T-cell (primary cell): Measurements from ENCODE around the gene DNM3. TPM values are rescaled to one million over a fixed set of nuclear protein-coding genes. Genes with fewer than 3 reads are reported as not detected.

Source experiments
- ATAC-seq, 4 experiments: fragments of 200-7000 bp in 3 of 4; fragments of 150-1000 bp in 1 of 4; cut with Tn5 transposase; replicated peaks in 1 of 4; 1 replicate in 3 of 4; 2 replicates in 1 of 4; pipeline ENCODE4 v1.10.0; 2021; ENCODE audit warnings: moderate library complexity in 3 of 4, mild to moderate bottlenecking in 2 of 4, moderate number of reproducible peaks in 1 of 4
- CTCF ChIA-PET, 2 donors: fragments of 300-600 bp; sonication (Branson Sonifier 250); formaldehyde crosslinking; loops; one replicate each; lab custom pipeline; 2022; ENCODE audit warnings: antibody characterized with exemption in 2 of 2; lab: Charles Lee
- POLR2A ChIA-PET, 2 donors: fragments of 300-600 bp; sonication (Branson Sonifier 250); formaldehyde crosslinking; loops; one replicate each; lab custom pipeline; 2022; ENCODE audit warnings: antibody characterized with exemption in 2 of 2; lab: Charles Lee
- DNase-seq, 35 experiments: peaks; one replicate each; pipeline versions ENCODE4 v3.0.0 to v3.0.0-alpha.2; 2013 to 2023
- H3K27ac ChIP-seq: one replicate; pipeline ENCODE4 v1.5.1; 2013; ENCODE audit warnings: low read length
- H3K27me3 ChIP-seq, 2 experiments: replicated peaks in 1 of 2; 1 replicate in 1 of 2; 2 replicates in 1 of 2; pipeline versions ENCODE4 v1.6.1 to v1.7.0; 2013; ENCODE audit warnings: low read length in 1 of 2, mixed read lengths in 1 of 2; ENCODE audit not compliant: control insufficient read depth in 2 of 2, insufficient read depth in 2 of 2; ENCODE audit errors: extremely low read depth in 1 of 2
- H3K36me3 ChIP-seq, 2 donors: 1 replicate in 1 of 2; 2 replicates in 1 of 2; pipeline versions ENCODE4 v1.6.1 to v1.7.0; 2013; ENCODE audit warnings: low read length in 1 of 2; ENCODE audit not compliant: control insufficient read depth in 2 of 2, insufficient read depth in 1 of 2; ENCODE audit errors: extremely low read depth in 1 of 2
- H3K4me1 ChIP-seq, 2 experiments: 1 replicate in 1 of 2; 2 replicates in 1 of 2; pipeline versions ENCODE4 v1.6.1 to v1.7.0; 2013; ENCODE audit warnings: low read length in 2 of 2, mixed read lengths in 1 of 2; ENCODE audit not compliant: insufficient read depth in 2 of 2, control insufficient read depth in 1 of 2; ENCODE audit errors: extremely low read depth in 1 of 2
- H3K4me3 ChIP-seq, 2 donors: 1 replicate in 1 of 2; 2 replicates in 1 of 2; pipeline versions ENCODE4 v1.5.1 to v1.7.0; 2013; ENCODE audit warnings: mild to moderate bottlenecking in 2 of 2, low read length in 1 of 2, moderate library complexity in 1 of 2; ENCODE audit not compliant: control insufficient read depth in 1 of 2; ENCODE audit errors: extremely low read depth in 1 of 2
- H3K9me3 ChIP-seq: 2 replicates; pipeline ENCODE4 v1.7.0; 2013
- H3K27ac Mint-ChIP-seq, 2 donors: one replicate each; pipeline ENCODE4 v1.8.0; 2020 to 2021; ENCODE audit warnings: mild to moderate bottlenecking in 2 of 2, mixed read lengths in 2 of 2
- H3K27me3 Mint-ChIP-seq, 2 donors: one replicate each; pipeline ENCODE4 v1.8.0; 2021 to 2022; ENCODE audit warnings: mixed read lengths in 2 of 2
- H3K36me3 Mint-ChIP-seq: one replicate; pipeline ENCODE4 v1.8.0; 2021; ENCODE audit warnings: mixed read lengths
- H3K4me1 Mint-ChIP-seq, 3 donors: one replicate each; pipeline ENCODE4 v1.8.0; 2020 to 2022; ENCODE audit warnings: mixed read lengths in 3 of 3, mild to moderate bottlenecking in 1 of 3
- H3K4me3 Mint-ChIP-seq, 3 donors: one replicate each; pipeline ENCODE4 v1.8.0; 2020 to 2022; ENCODE audit warnings: mild to moderate bottlenecking in 3 of 3, mixed read lengths in 3 of 3, moderate library complexity in 3 of 3
- H3K9me3 Mint-ChIP-seq, 3 donors: one replicate each; pipeline ENCODE4 v1.8.0; 2020 to 2022; ENCODE audit warnings: mixed read lengths in 3 of 3
- WGBS: methylation state at CpG from one replicate; pipeline ENCODE4 v1.1.5; 2013; ENCODE audit warnings: missing lambda C conversion rate; ENCODE audit not compliant: insufficient coverage; 5-methylcytosine and 5-hydroxymethylcytosine counted together
- total RNA-seq, 35 experiments: library from RNA in 6 of 35; stranded (reverse) in 6 of 35; fragments of 120-200 nt in 1 of 35; gene quantifications; one replicate each; pipeline versions ENCODE4 v1.2.1 to v1.2.4 and lab custom pipeline; 2013 to 2026

DNM3 gene
- total RNA-seq, 5 donors from 2014 or later (not counting 1 experiment from before 2014, with no cell fraction given): 2.0 to 2.8 (median 2.4) TPM

DNA sequence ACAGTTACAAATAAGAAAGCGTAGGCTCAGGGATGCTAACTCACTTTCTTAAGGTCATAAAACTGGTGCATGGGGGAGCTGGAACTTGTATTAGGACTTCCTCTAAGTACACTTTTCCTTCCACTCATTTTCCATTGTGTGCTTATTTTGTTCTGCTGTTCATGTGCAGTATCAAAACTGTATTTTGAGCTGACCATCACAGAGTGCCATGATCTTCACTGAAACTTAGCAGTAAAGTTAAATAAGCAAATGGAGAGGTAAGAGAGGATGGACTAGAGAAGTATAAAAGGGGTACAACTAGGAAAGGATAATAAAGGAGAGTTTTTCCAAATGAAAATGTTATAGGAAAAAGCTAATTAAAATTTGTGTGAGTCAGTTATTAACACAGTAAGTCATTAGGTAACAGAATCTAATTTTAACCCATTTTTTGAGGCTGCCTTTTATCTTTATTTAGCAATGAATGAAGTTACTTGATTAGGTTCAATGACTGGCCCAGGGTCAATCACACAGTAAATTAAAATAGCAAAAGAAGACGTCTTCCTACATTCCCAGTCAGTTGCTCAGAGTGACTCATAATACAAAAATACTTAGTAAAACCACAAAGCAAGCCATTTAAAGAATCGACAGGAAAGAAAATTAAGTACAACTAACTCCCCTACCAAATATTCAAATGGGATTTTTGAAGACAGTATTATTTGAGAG, 413.4 kb downstream of the DNM3 start:
- H3K4me3 ChIP-seq: no peak overlapping the region
- no peak overlapping the region for H3K27ac ChIP-seq
- Mint-ChIP-seq H3K4me3 (no peak overlapping the region), H3K27ac (peak overlapping the region; percentile 7 to 12), H3K27me3 (no peaks in the 10 kb centered on the region), H3K9me3 (peaks cover under 1 to 12% (median 5%) of the 10 kb centered on the region in 3 donors), H3K4me1 (peaks cover 15 to 19% (median 17%) of the 10 kb centered on the region in 3 donors), H3K36me3 (peaks cover 1% of the 10 kb centered on the region)
- POLR2A ChIA-PET: no interaction called here
- no peak for ATAC-seq
- H3K9me3 ChIP-seq: no peaks in the 10 kb centered on the region
- no peaks in the 10 kb centered on the region for H3K27me3 ChIP-seq
- peaks cover 0 to 4% of the 10 kb centered on the region in 2 experiments for H3K4me1 ChIP-seq
- DNase-seq: no peak
- CTCF ChIA-PET: interaction anchor here in 1 of 2 donors (0.6 kb wide), 1 partner anchor 73 kb away, joined by 3 read pairs; no protein-coding TSS in a partner anchor
- no peaks in the 10 kb centered on the region for H3K36me3 ChIP-seq
- no CpG with 5 or more reads among the region's 3 CpGs for WGBS

DNA sequence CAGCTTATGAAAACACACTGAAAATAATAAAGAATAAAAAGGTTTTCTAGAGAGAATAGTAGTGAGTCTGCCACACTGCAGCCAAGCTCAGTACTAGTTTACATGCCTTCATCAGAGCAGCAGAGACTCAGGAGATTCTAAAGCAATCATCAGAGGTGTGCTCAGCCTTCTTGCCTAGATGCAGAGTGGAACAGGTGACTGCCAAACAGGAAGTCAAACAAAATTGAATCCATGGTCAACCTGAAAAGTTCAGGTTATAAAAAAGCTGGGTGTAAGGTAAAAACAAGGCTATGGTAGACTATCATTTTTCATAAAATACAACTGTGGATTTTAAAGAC, 413.9 kb downstream of the DNM3 start:
- no peak overlapping the region for H3K27ac ChIP-seq
- Mint-ChIP-seq H3K27me3 (no peaks in the 10 kb centered on the region), H3K4me3 (no peak overlapping the region), H3K4me1 (peaks cover 15 to 19% (median 17%) of the 10 kb centered on the region in 3 donors), H3K27ac (peak overlapping the region; percentile 8 to 49), H3K9me3 (peaks cover 2 to 17% (median 5%) of the 10 kb centered on the region in 3 donors), H3K36me3 (peaks cover 6% of the 10 kb centered on the region)
- no peaks in the 10 kb centered on the region for H3K9me3 ChIP-seq
- ChIA-PET CTCF (interaction anchor here in 1 of 2 donors (0.6 kb wide), 1 partner anchor 74 kb away, joined by 3 read pairs; no protein-coding TSS in a partner anchor), POLR2A (no interaction called here)
- ATAC-seq (peak in 2 of 4 experiments; percentile 36 to 37), DNase-seq (no peak)
- no peak overlapping the region for H3K4me3 ChIP-seq
- H3K27me3 ChIP-seq: no peaks in the 10 kb centered on the region
- H3K36me3 ChIP-seq: no peaks in the 10 kb centered on the region
- peaks cover 0 to 4% of the 10 kb centered on the region in 2 experiments for H3K4me1 ChIP-seq

DNA sequence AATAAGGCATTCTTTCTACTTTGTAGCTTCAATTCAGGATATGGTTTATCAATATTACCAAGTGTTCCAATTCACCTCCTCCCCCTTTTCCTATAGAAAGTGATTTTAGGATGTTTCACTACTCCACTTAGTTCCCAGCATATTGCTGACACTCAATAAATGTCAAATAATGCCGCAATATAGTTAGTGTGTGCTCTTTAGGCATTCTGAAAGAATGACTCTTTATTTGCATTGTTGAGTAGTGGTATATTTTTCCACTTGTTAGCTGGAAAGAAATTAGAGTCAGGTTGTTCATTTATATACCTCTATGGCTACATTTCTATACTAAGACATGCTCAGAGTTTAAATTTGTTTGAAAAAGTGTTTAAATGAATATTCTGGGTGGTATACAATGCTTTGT, 424.6 kb downstream of the DNM3 start:
- Mint-ChIP-seq H3K4me3 (no peak overlapping the region), H3K9me3 (peaks cover 2 to 14% (median 7%) of the 10 kb centered on the region in 3 donors), H3K36me3 (peaks cover 6% of the 10 kb centered on the region), H3K27me3 (no peaks in the 10 kb centered on the region), H3K27ac (no peak overlapping the region), H3K4me1 (peaks cover 1 to 6% (median 2%) of the 10 kb centered on the region in 3 donors)
- Histone ChIP-seq H3K27ac (no peak overlapping the region), H3K9me3 (no peaks in the 10 kb centered on the region), H3K4me1 (no peaks in the 10 kb centered on the region), H3K4me3 (no peak overlapping the region), H3K36me3 (no peaks in the 10 kb centered on the region), H3K27me3 (no peaks in the 10 kb centered on the region)
- no peak for DNase-seq
- WGBS: no CpG with 5 or more reads among the region's 1 CpG
- CTCF ChIA-PET: interaction anchor here (0.6 to 1.0 kb wide), 2 partner anchors 127 to 129 kb away, joined by 3 to 5 read pairs; no protein-coding TSS in a partner anchor
- POLR2A ChIA-PET: no interaction called here
- no peak for ATAC-seq

DNA sequence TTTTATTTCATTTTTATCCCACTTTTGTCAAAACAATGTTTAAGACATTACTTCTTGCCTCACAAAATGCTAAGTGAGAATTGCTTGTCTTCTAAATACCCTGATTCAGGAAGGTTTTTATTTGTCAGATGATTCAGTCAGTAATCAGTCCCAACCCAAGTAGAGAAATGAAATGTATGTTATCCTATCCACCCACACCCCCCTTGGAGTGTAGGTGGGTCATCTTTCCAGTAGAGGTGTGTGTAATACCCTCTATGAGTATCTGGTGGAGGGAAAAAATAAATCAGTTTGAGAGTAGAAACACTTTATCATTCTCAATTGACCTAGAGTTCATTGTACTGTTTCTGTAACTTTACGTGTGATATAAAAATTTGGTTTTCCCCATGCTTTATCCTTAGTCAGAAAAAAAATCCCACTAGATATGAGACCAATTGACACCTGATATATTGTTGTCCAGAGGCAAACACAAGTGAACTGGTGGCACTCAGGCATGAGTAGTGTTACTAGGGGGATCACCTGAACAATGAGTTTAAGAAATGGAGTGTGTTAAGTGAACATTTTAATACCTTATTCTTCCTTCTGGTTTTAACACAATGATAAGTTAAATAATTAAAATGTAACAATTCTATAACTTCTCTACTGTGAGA, 425.4 kb downstream of the DNM3 start:
- H3K27ac ChIP-seq: no peak overlapping the region
- no peaks in the 10 kb centered on the region for H3K4me1 ChIP-seq
- Mint-ChIP-seq H3K4me3 (no peak overlapping the region), H3K27ac (no peak overlapping the region), H3K4me1 (peaks cover 1 to 6% (median 3%) of the 10 kb centered on the region in 3 donors), H3K9me3 (peaks cover 0 to 11% (median 0%) of the 10 kb centered on the region in 3 donors), H3K27me3 (no peaks in the 10 kb centered on the region), H3K36me3 (peaks cover 3% of the 10 kb centered on the region)
- ChIA-PET CTCF (interaction anchor here in 1 of 2 donors (0.6 kb wide), 1 partner anchor 127 kb away, joined by 3 read pairs; no protein-coding TSS in a partner anchor), POLR2A (no interaction called here)
- DNase-seq: no peak
- no peaks in the 10 kb centered on the region for H3K27me3 ChIP-seq
- H3K9me3 ChIP-seq: no peaks in the 10 kb centered on the region
- no peak overlapping the region for H3K4me3 ChIP-seq
- no CpG with 5 or more reads among the region's 1 CpG for WGBS
- no peaks in the 10 kb centered on the region for H3K36me3 ChIP-seq
- no peak for ATAC-seq

DNA sequence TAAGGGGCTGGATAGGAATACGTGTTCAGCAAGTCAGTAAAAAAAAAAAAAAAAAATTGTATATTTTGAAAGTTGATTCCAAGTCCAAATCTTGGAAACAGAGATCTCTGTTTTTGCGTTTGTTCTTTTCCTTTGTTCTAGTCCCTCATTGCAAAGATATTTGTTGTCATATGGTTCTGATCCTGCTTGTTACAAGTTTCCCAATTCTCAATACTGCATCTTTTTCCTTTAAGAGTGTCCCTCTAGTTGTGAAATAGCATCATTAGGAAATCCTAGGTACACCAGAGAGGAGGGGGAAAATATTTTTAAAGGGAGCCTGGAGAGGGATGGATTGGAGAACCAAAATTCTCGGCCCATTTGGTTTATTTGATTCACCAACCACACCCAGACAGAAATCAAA, 426.9 kb downstream of the DNM3 start:
- Mint-ChIP-seq H3K9me3 (peaks cover 0 to 2% (median 0%) of the 10 kb centered on the region in 3 donors), H3K4me1 (peaks cover 1 to 6% (median 3%) of the 10 kb centered on the region in 3 donors), H3K36me3 (no peaks in the 10 kb centered on the region), H3K27me3 (no peaks in the 10 kb centered on the region), H3K27ac (no peak overlapping the region), H3K4me3 (no peak overlapping the region)
- Histone ChIP-seq H3K36me3 (no peaks in the 10 kb centered on the region), H3K4me1 (no peaks in the 10 kb centered on the region), H3K27ac (no peak overlapping the region), H3K4me3 (no peak overlapping the region), H3K27me3 (no peaks in the 10 kb centered on the region), H3K9me3 (no peaks in the 10 kb centered on the region)
- CTCF ChIA-PET: no interaction called here
- WGBS: 100% methylated on average over 1 of the region's 3 CpGs
- DNase-seq: no peak
- no peak for ATAC-seq
- POLR2A ChIA-PET: no interaction called here

DNA sequence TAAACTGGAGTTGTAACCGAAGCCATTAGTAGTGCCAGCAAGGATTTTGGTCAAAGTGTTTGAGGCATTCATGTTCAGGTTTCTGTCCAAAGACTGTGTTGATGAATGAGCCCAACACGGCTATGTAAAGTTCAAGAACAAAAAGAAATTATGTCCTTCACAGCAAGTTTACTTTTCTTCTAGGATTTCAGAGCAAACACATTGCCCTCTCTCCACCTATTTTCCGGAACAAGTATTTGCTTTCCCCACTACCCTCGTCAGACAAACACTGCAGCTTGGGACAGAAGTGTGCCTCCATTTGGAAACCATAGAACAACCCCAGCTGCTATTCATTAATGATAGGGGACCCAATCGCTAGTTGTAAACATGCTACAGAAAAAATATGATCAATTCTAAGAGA, 427.8 kb downstream of the DNM3 start:
- H3K27ac Mint-ChIP-seq: no peak overlapping the region
- POLR2A ChIA-PET: interaction anchor here in 1 of 2 donors (0.5 kb wide), 1 partner anchor 15 kb away, joined by 7 read pairs; no protein-coding TSS in a partner anchor

More for the DNA sequence above, 427.8 kb downstream of the DNM3 start:
- no peak overlapping the region for H3K4me3 ChIP-seq
- DNase-seq (no peak), ATAC-seq (no peak)
- no peaks in the 10 kb centered on the region for H3K9me3 ChIP-seq
- H3K4me3 Mint-ChIP-seq: no peak overlapping the region
- no peaks in the 10 kb centered on the region for H3K9me3 Mint-ChIP-seq
- H3K36me3 ChIP-seq: no peaks in the 10 kb centered on the region
- no peaks in the 10 kb centered on the region for H3K27me3 Mint-ChIP-seq
- WGBS: 96% methylated on average over 3 of the region's 5 CpGs
- no peaks in the 10 kb centered on the region for H3K27me3 ChIP-seq
- H3K36me3 Mint-ChIP-seq: no peaks in the 10 kb centered on the region
- CTCF ChIA-PET: no interaction called here
- H3K4me1 ChIP-seq: no peaks in the 10 kb centered on the region
- H3K4me1 Mint-ChIP-seq: peaks cover 4 to 10% (median 6%) of the 10 kb centered on the region in 3 donors
- no peak overlapping the region for H3K27ac ChIP-seq
